ENCODE data around the gene RPAP3.
A peak's percentile ranks its signal among the peaks of the same experiment; 100 is the strongest.

The RPAP3 gene

GRCh38 chr12:47709237-47709636, 3.4 kb upstream of the RPAP3 start:
- no peak for ATAC-seq (ENCODE audit: low read depth)
- Histone ChIP-seq H3K4me3 (ENCODE audit: severe bottlenecking) (no peak overlapping the region), H3K4me1 (ENCODE audit: insufficient read depth, poor library complexity, severe bottlenecking) (peaks cover 11% of the 10 kb centered on the region), H3K36me3 (ENCODE audit: low read depth) (no peaks in the 10 kb centered on the region), H3K27me3 (ENCODE audit: insufficient read depth, poor library complexity, severe bottlenecking) (no peaks in the 10 kb centered on the region), H3K27ac (ENCODE audit: poor library complexity, severe bottlenecking) (no peak overlapping the region), H3K9me3 (ENCODE audit: severe bottlenecking) (no peaks in the 10 kb centered on the region)
- no peak for TF ChIP-seq CTCF (IDR thresholded peaks at IDR 0.05; ENCODE audit: poor library complexity, severe bottlenecking)
- DNase-seq (ENCODE audit: low spot score): no peak

GRCh38 chr12:47707905-47708543, 2.2 kb upstream of the RPAP3 start:
- Histone ChIP-seq H3K4me1 (ENCODE audit: insufficient read depth, poor library complexity, severe bottlenecking) (peaks cover 11% of the 10 kb centered on the region), H3K27me3 (ENCODE audit: insufficient read depth, poor library complexity, severe bottlenecking) (no peaks in the 10 kb centered on the region), H3K9me3 (ENCODE audit: severe bottlenecking) (no peaks in the 10 kb centered on the region), H3K36me3 (ENCODE audit: low read depth) (peaks cover under 1% of the 10 kb centered on the region), H3K4me3 (ENCODE audit: severe bottlenecking) (no peak overlapping the region), H3K27ac (ENCODE audit: poor library complexity, severe bottlenecking) (no peak overlapping the region)
- DNase-seq (ENCODE audit: low spot score) (no peak), ATAC-seq (ENCODE audit: low read depth) (no peak)
- TF ChIP-seq CTCF (IDR thresholded peaks at IDR 0.05; ENCODE audit: poor library complexity, severe bottlenecking): no peak

DNA sequence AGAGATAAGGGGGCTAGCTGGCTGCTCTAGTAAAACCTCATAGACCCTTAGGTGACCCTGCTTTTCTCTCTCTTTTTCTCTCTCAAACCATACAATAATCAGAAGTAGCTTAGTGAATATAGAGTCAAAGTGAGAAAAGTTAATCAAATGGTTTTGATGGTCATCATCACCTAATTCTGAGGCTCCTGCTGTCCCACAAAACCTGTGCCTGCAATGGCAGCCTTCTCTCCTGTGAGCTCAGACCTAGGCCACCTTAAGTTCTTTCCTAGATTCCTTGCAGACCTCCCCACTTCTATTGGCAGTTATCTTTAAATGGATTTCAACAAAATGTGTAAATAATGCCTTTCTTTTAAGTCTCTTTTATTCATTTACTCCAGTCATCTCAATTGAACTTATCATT, 1.5 kb upstream of the RPAP3 start:
- Histone ChIP-seq H3K4me1 (ENCODE audit: insufficient read depth, poor library complexity, severe bottlenecking) (peaks cover 11% of the 10 kb centered on the region), H3K4me3 (ENCODE audit: severe bottlenecking) (no peak overlapping the region), H3K36me3 (ENCODE audit: low read depth) (peaks cover 7% of the 10 kb centered on the region), H3K9me3 (ENCODE audit: severe bottlenecking) (no peaks in the 10 kb centered on the region), H3K27me3 (ENCODE audit: insufficient read depth, poor library complexity, severe bottlenecking) (no peaks in the 10 kb centered on the region), H3K27ac (ENCODE audit: poor library complexity, severe bottlenecking) (no peak overlapping the region)
- TF ChIP-seq CTCF (IDR thresholded peaks at IDR 0.05; ENCODE audit: poor library complexity, severe bottlenecking): no peak
- ATAC-seq (ENCODE audit: low read depth) (no peak), DNase-seq (ENCODE audit: low spot score) (no peak)

GRCh38 chr12:47705229-47705565, 633 bp downstream of the RPAP3 start:
- H3K4me1 ChIP-seq (ENCODE audit: insufficient read depth, poor library complexity, severe bottlenecking): peaks cover 11% of the 10 kb centered on the region

More at GRCh38 chr12:47705229-47705565, 633 bp downstream of the RPAP3 start:
- H3K9me3 ChIP-seq (ENCODE audit: severe bottlenecking): no peaks in the 10 kb centered on the region
- peaks cover 26% of the 10 kb centered on the region for H3K36me3 ChIP-seq (ENCODE audit: low read depth)
- DNase-seq (ENCODE audit: low spot score) (no peak), ATAC-seq (ENCODE audit: low read depth) (no peak)
- H3K4me3 ChIP-seq (ENCODE audit: severe bottlenecking): peak overlapping the region; percentile 99
- peak overlapping the region; percentile 35 for H3K27ac ChIP-seq (ENCODE audit: poor library complexity, severe bottlenecking)
- H3K27me3 ChIP-seq (ENCODE audit: insufficient read depth, poor library complexity, severe bottlenecking): no peaks in the 10 kb centered on the region
- no peak for TF ChIP-seq CTCF (IDR thresholded peaks at IDR 0.05; ENCODE audit: poor library complexity, severe bottlenecking)

All from RWPE2 (cell line).